LHCN-M2 (cell line): Measurements from ENCODE around the gene NBPF20. TPM values are rescaled to one million over a fixed set of nuclear protein-coding genes. Genes with fewer than 3 reads are reported as not detected.
"Not testable (repeated sequence)": the region's sequence is repeated elsewhere in the genome, so short reads cannot be mapped to it uniquely, and the experiment has no call there.

ENCODE experiments used
- DNase-seq: peaks from one replicate; pipeline ENCODE4 v3.0.0-alpha.2; 2012; ENCODE audit warnings: low read depth
- total RNA-seq: library from RNA; depleted of rRNA; stranded (reverse); fragments of >200 nt; gene quantifications from 2 replicates; pipeline ENCODE4 v1.2.3, GENCODE V29; 2014; rRNA removed

Gene NBPF20
- total RNA-seq, 1 experiment from 2014 or later, result 3.5 TPM

GRCh38 chr1:145424612-145425435 lies 579 bp downstream of the NBPF20 start:
- peak; percentile 61 for DNase-seq

DNA sequence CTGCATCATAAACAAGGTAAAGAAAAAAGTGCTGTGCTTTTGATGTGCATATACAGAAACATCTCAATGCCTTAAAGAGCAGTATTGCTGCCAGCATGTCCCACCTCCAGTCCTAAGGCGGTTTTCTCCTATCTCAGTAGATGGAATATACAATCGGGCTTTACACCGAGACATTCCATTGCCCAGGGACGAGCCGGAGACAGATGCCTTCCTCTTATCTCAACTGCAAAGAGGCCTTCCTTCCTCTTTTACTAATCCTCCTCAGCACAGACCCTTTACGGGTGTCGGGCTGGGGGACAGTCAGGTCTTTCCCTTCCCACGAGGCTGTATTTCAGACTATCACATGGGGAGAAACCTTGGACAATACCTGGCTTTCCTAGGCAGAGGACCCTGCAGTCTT lies 10.3 kb downstream of the NBPF20 start:
- not testable (repeated sequence) for DNase-seq

DNA sequence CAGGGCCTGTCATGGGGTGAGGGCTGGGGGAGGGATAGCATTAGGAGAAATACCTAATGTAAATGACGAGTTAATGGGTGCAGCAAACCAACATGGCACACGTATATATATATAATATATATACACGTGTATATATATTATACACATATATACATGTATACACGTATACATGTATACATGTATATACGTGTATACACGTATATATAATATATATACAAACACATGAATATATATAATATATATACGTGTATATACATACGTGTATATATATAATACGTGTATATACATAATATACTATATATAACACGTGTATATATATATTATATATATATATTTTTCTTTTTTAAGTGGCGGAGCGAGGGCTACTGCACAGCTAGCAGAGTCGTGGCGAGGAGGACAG lies 18.1 kb downstream of the NBPF20 start:
- DNase-seq, result not testable (repeated sequence)

GRCh38 chr1:145404949-145405348 lies 20.5 kb downstream of the NBPF20 start:
- not testable (repeated sequence) for DNase-seq

DNA sequence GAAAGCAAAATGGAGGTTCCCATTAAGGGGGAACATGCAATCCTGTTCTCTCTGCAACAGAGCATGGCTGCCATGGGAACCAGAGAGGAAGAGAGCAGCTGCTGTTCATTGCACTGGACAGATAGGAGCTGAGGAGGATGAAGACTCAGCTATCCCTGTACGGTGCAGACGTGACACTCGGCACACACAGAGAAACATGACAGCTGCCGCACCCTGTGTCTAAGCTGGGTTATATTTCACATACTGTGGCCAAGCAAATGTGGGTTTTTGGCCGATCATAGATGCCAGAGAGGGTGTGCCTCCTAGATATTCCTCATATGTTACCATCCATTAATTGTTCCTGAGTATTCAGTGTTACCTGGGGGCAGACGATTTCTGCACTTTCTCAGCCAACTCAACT lies 24.7 kb downstream of the NBPF20 start:
- DNase-seq, result peak; percentile 3

Other genes with a start within 250 kb of the NBPF20 start
- gene PPIAL4D, start 183.4 kb downstream of the NBPF20 start, total RNA-seq, result not detected in 2 replicates
- gene GPR89A, start 182.4 kb upstream of the NBPF20 start, total RNA-seq, result 47.4 and 58.4 TPM in 2 replicates